Measurements from ENCODE around the gene CELSR1. TPM values are rescaled to one million over a fixed set of nuclear protein-coding genes. Genes with fewer than 3 reads are reported as not detected.

The CELSR1 gene
- total and polyA plus RNA-seq, 12 donors = 0.11 to 4.3 (median 1.9) TPM

GRCh38 chr22:46357711-46358520 is 179.5 kb downstream of the CELSR1 start:
- no peak overlapping the region for H3K27ac ChIP-seq
- no peak for DNase-seq
- H3K36me3 ChIP-seq (replicated peaks in 1 of 2) = peaks cover 0 to 36% of the 10 kb centered on the region in 2 donors
- H3K4me3 ChIP-seq = no peak overlapping the region
- peaks cover 0 to 15% of the 10 kb centered on the region in 2 donors for H3K4me1 ChIP-seq (replicated peaks in 1 of 2)
- no peaks in the 10 kb centered on the region for H3K27me3 ChIP-seq
- TF ChIP-seq POLR2A (IDR thresholded peaks at IDR 0.05) (no peak), CTCF (IDR thresholded peaks at IDR 0.05) (no peak)
- intact Hi-C loops (cut with DNase I) = loop anchor here (5.0 to 10.0 kb wide), 2 partner anchors 184 to 307 kb away; no protein-coding TSS in a partner anchor
- 77 to 93% (median 84%) methylated on average over 8 to 19 of the region's 19 CpGs for WGBS, 4 donors
- no peaks in the 10 kb centered on the region for H3K9me3 ChIP-seq (replicated peaks in 1 of 3)

- intact Hi-C loops (cut with DNase I) = loop anchor here (5.0 to 10.0 kb wide), 2 partner anchors 186 to 308 kb away; no protein-coding TSS in a partner anchor
- DNase-seq = no peak
Measured at GRCh38 chr22:46356496-46357480, 180.6 kb downstream of the CELSR1 start.

GRCh38 chr22:46355996-46356471 is 181.4 kb downstream of the CELSR1 start:
- no peak overlapping the region for H3K27ac ChIP-seq
- intact Hi-C loops (cut with DNase I) = loop anchor here (5.0 to 10.0 kb wide), 2 partner anchors 186 to 309 kb away; no protein-coding TSS in a partner anchor
- H3K27me3 ChIP-seq = no peaks in the 10 kb centered on the region
- H3K9me3 ChIP-seq (replicated peaks in 1 of 3) = no peaks in the 10 kb centered on the region
- H3K36me3 ChIP-seq (replicated peaks in 1 of 2) = peaks cover 0 to 55% of the 10 kb centered on the region in 2 donors
- peaks cover 0 to 18% of the 10 kb centered on the region in 2 donors for H3K4me1 ChIP-seq (replicated peaks in 1 of 2)
- H3K4me3 ChIP-seq = no peak overlapping the region
- TF ChIP-seq POLR2A (IDR thresholded peaks at IDR 0.05) = no peak
- TF ChIP-seq CTCF (IDR thresholded peaks at IDR 0.05) = no peak
- WGBS, 4 donors = 81 to 88% (median 84%) methylated on average over 10 to 12 of the region's 12 CpGs
- no peak for DNase-seq

More at GRCh38 chr22:46356496-46357480, 180.6 kb downstream of the CELSR1 start:
- Histone ChIP-seq H3K36me3 (replicated peaks in 1 of 2) (peaks cover 0 to 48% of the 10 kb centered on the region in 2 donors), H3K27me3 (no peaks in the 10 kb centered on the region), H3K9me3 (replicated peaks in 1 of 3) (no peaks in the 10 kb centered on the region), H3K4me1 (replicated peaks in 1 of 2) (peaks cover 0 to 18% of the 10 kb centered on the region in 2 donors), H3K27ac (no peak overlapping the region), H3K4me3 (no peak overlapping the region)
- no peak for TF ChIP-seq POLR2A (IDR thresholded peaks at IDR 0.05)
- TF ChIP-seq CTCF (IDR thresholded peaks at IDR 0.05) = no peak
- WGBS, 4 donors = 88 to 95% (median 91%) methylated on average over 4 to 23 of the region's 23 CpGs

Data from adrenal gland (tissue), 12 donors.